HG03354 (cell line): ENCODE measurements around the gene MAP3K14.
"Not testable (repeated sequence)": the region's sequence is repeated elsewhere in the genome, so short reads cannot be mapped to it uniquely, and the experiment has no call there.

Source experiments
- ATAC-seq: cut with Tn5 transposase; IDR thresholded peaks from one replicate; pipeline ENCODE4 v1.9.1; 2021; ENCODE audit warnings: mild to moderate bottlenecking; ENCODE audit not compliant: unreplicated experiment, poor library complexity, severe bottlenecking

Gene MAP3K14

GRCh38 chr17:45264430-45264829 is 52.4 kb downstream of the MAP3K14 start:
- ATAC-seq: no peak

GRCh38 chr17:45263477-45263860 is 53.4 kb downstream of the MAP3K14 start:
- no peak for ATAC-seq

- no peak for ATAC-seq
These were observed 54.0 kb downstream of the MAP3K14 start for GRCh38 chr17:45262516-45263476.

GRCh38 chr17:45261577-45262515 is 55.0 kb downstream of the MAP3K14 start, which contains the start of gene SPATA32:
Gene SPATA32 (minus strand): TSS chr17:45262094. CDS start chr17:45262016, 78 bp downstream.
- peak; percentile 63 for ATAC-seq

- no peak for ATAC-seq
These were observed 56.5 kb downstream of the MAP3K14 start for GRCh38 chr17:45260204-45260783.

GRCh38 chr17:45258981-45259380 is 57.8 kb downstream of the MAP3K14 start:
- no peak for ATAC-seq

- ATAC-seq: no peak
These were observed 59.7 kb downstream of the MAP3K14 start for GRCh38 chr17:45257115-45257514.

- no peak for ATAC-seq
These were observed 60.5 kb downstream of the MAP3K14 start for GRCh38 chr17:45256114-45256966.

GRCh38 chr17:45255358-45255757 is 61.5 kb downstream of the MAP3K14 start:
- ATAC-seq: no peak

- no peak for ATAC-seq
These were observed 62.9 kb downstream of the MAP3K14 start for GRCh38 chr17:45253879-45254278.

GRCh38 chr17:45253237-45253636 is 63.6 kb downstream of the MAP3K14 start:
- not testable (repeated sequence) for ATAC-seq

- no peak for ATAC-seq
These were observed 64.9 kb downstream of the MAP3K14 start for GRCh38 chr17:45251931-45252330.

GRCh38 chr17:45248132-45248957 is 68.5 kb downstream of the MAP3K14 start:
- peak; percentile 69 for ATAC-seq

GRCh38 chr17:45247429-45248131 is 69.2 kb downstream of the MAP3K14 start:
- peak; percentile 80 for ATAC-seq

GRCh38 chr17:45246861-45247428 is 69.9 kb downstream of the MAP3K14 start:
- no peak for ATAC-seq

GRCh38 chr17:45246338-45246737 is 70.5 kb downstream of the MAP3K14 start:
- ATAC-seq: no peak
